ENCODE data around the gene CTNNA3. TPM values are rescaled to one million over a fixed set of nuclear protein-coding genes. Genes with fewer than 3 reads are reported as not detected.

The CTNNA3 gene
- total and polyA plus RNA-seq, 2 donors, result 2.0 to 26.1 TPM

GRCh38 chr10:66980246-66980815 lies 715.7 kb downstream of the CTNNA3 start:
- H3K36me3 ChIP-seq (ENCODE audit: insufficient read depth), result no peaks in the 10 kb centered on the region
- no peak overlapping the region for H3K4me3 ChIP-seq (ENCODE audit: low read depth, low read length)
- H3K27ac ChIP-seq (ENCODE audit: low read depth), result no peak overlapping the region
- 92% methylated on average over 4 of the region's 4 CpGs for WGBS
- no peak for DNase-seq (ENCODE audit: extremely low spot score)
- H3K4me1 ChIP-seq (ENCODE audit: insufficient read depth), result no peaks in the 10 kb centered on the region

GRCh38 chr10:66964946-66965345 lies 731.0 kb downstream of the CTNNA3 start:
- Histone ChIP-seq H3K36me3 (ENCODE audit: insufficient read depth) (no peaks in the 10 kb centered on the region), H3K4me1 (ENCODE audit: insufficient read depth) (no peaks in the 10 kb centered on the region), H3K4me3 (ENCODE audit: low read depth, low read length) (no peak overlapping the region), H3K27ac (ENCODE audit: low read depth) (no peak overlapping the region)
- WGBS, result 69% methylated on average over 4 of the region's 4 CpGs
- DNase-seq (ENCODE audit: extremely low spot score), result no peak

- Histone ChIP-seq H3K36me3 (ENCODE audit: insufficient read depth) (no peaks in the 10 kb centered on the region), H3K4me3 (ENCODE audit: low read depth, low read length) (no peak overlapping the region), H3K4me1 (ENCODE audit: insufficient read depth) (no peaks in the 10 kb centered on the region), H3K27ac (ENCODE audit: low read depth) (no peak overlapping the region)
- WGBS, result 40% methylated on average over 2 of the region's 2 CpGs
- no peak for DNase-seq (ENCODE audit: extremely low spot score)
These were observed 737.5 kb downstream of the CTNNA3 start for GRCh38 chr10:66958466-66958865.

GRCh38 chr10:66951896-66952295 lies 744.1 kb downstream of the CTNNA3 start:
- H3K36me3 ChIP-seq (ENCODE audit: insufficient read depth), result no peaks in the 10 kb centered on the region
- no peak for DNase-seq (ENCODE audit: extremely low spot score)
- 68% methylated on average over 2 of the region's 2 CpGs for WGBS
- H3K4me1 ChIP-seq (ENCODE audit: insufficient read depth), result no peaks in the 10 kb centered on the region
- no peak overlapping the region for H3K27ac ChIP-seq (ENCODE audit: low read depth)
- no peak overlapping the region for H3K4me3 ChIP-seq (ENCODE audit: low read depth, low read length)

GRCh38 chr10:66943590-66943989 lies 752.4 kb downstream of the CTNNA3 start:
- H3K36me3 ChIP-seq (ENCODE audit: insufficient read depth), result no peaks in the 10 kb centered on the region
- H3K27ac ChIP-seq (ENCODE audit: low read depth), result no peak overlapping the region
- DNase-seq (ENCODE audit: extremely low spot score), result no peak
- 94% methylated on average over 2 of the region's 2 CpGs for WGBS
- H3K4me3 ChIP-seq (ENCODE audit: low read depth, low read length), result no peak overlapping the region
- H3K4me1 ChIP-seq (ENCODE audit: insufficient read depth), result no peaks in the 10 kb centered on the region

- WGBS, result 93% methylated on average over 1 of the region's 1 CpG
- DNase-seq (ENCODE audit: extremely low spot score), result no peak
- Histone ChIP-seq H3K36me3 (ENCODE audit: insufficient read depth) (no peaks in the 10 kb centered on the region), H3K27ac (ENCODE audit: low read depth) (no peak overlapping the region), H3K4me3 (ENCODE audit: low read depth, low read length) (no peak overlapping the region), H3K4me1 (ENCODE audit: insufficient read depth) (no peaks in the 10 kb centered on the region)
These were observed 753.6 kb downstream of the CTNNA3 start for GRCh38 chr10:66942407-66942806.

GRCh38 chr10:66941491-66941890 lies 754.5 kb downstream of the CTNNA3 start:
- no peak overlapping the region for H3K27ac ChIP-seq (ENCODE audit: low read depth)
- no peak for DNase-seq (ENCODE audit: extremely low spot score)
- WGBS, result 30% methylated on average over 5 of the region's 5 CpGs

GRCh38 chr10:66940965-66941364 lies 755.0 kb downstream of the CTNNA3 start:
- Histone ChIP-seq H3K4me3 (ENCODE audit: low read depth, low read length) (no peak overlapping the region), H3K36me3 (ENCODE audit: insufficient read depth) (no peaks in the 10 kb centered on the region), H3K4me1 (ENCODE audit: insufficient read depth) (no peaks in the 10 kb centered on the region), H3K27ac (ENCODE audit: low read depth) (no peak overlapping the region)
- WGBS, result 21% methylated on average over 3 of the region's 3 CpGs
- no peak for DNase-seq (ENCODE audit: extremely low spot score)

More at GRCh38 chr10:66941491-66941890, 754.5 kb downstream of the CTNNA3 start:
- H3K4me1 ChIP-seq (ENCODE audit: insufficient read depth), result no peaks in the 10 kb centered on the region
- no peaks in the 10 kb centered on the region for H3K36me3 ChIP-seq (ENCODE audit: insufficient read depth)
- H3K4me3 ChIP-seq (ENCODE audit: low read depth, low read length), result no peak overlapping the region

GRCh38 chr10:66934711-66935110 lies 761.3 kb downstream of the CTNNA3 start:
- no peak overlapping the region for H3K27ac ChIP-seq (ENCODE audit: low read depth)
- H3K4me3 ChIP-seq (ENCODE audit: low read depth, low read length), result no peak overlapping the region
- no peak for DNase-seq (ENCODE audit: extremely low spot score)

GRCh38 chr10:66931949-66932343 lies 764.0 kb downstream of the CTNNA3 start:
- no peak overlapping the region for H3K27ac ChIP-seq (ENCODE audit: low read depth)
- H3K4me1 ChIP-seq (ENCODE audit: insufficient read depth), result no peaks in the 10 kb centered on the region
- no peak for DNase-seq (ENCODE audit: extremely low spot score)
- no peak overlapping the region for H3K4me3 ChIP-seq (ENCODE audit: low read depth, low read length)
- no peaks in the 10 kb centered on the region for H3K36me3 ChIP-seq (ENCODE audit: insufficient read depth)
- WGBS, result 45% methylated on average over 3 of the region's 3 CpGs

More at GRCh38 chr10:66934711-66935110, 761.3 kb downstream of the CTNNA3 start:
- no peaks in the 10 kb centered on the region for H3K4me1 ChIP-seq (ENCODE audit: insufficient read depth)
- no peaks in the 10 kb centered on the region for H3K36me3 ChIP-seq (ENCODE audit: insufficient read depth)

- peak; percentile 37 for DNase-seq (ENCODE audit: extremely low spot score)
- H3K27ac ChIP-seq (ENCODE audit: low read depth), result no peak overlapping the region
- H3K36me3 ChIP-seq (ENCODE audit: insufficient read depth), result no peaks in the 10 kb centered on the region
- 27% methylated on average over 5 of the region's 5 CpGs for WGBS
- no peaks in the 10 kb centered on the region for H3K4me1 ChIP-seq (ENCODE audit: insufficient read depth)
- H3K4me3 ChIP-seq (ENCODE audit: low read depth, low read length), result no peak overlapping the region
These were observed 764.6 kb downstream of the CTNNA3 start for GRCh38 chr10:66931340-66931948.

- DNase-seq (ENCODE audit: extremely low spot score), result no peak
- H3K4me3 ChIP-seq (ENCODE audit: low read depth, low read length), result no peak overlapping the region
- no peaks in the 10 kb centered on the region for H3K4me1 ChIP-seq (ENCODE audit: insufficient read depth)
- WGBS, result 67% methylated on average over 5 of the region's 5 CpGs
- no peaks in the 10 kb centered on the region for H3K36me3 ChIP-seq (ENCODE audit: insufficient read depth)
- no peak overlapping the region for H3K27ac ChIP-seq (ENCODE audit: low read depth)
These were observed 766.6 kb downstream of the CTNNA3 start for GRCh38 chr10:66929375-66929774.

- DNase-seq (ENCODE audit: extremely low spot score), result no peak
- 40% methylated on average over 3 of the region's 3 CpGs for WGBS
- H3K4me1 ChIP-seq (ENCODE audit: insufficient read depth), result no peaks in the 10 kb centered on the region
- H3K4me3 ChIP-seq (ENCODE audit: low read depth, low read length), result no peak overlapping the region
- no peaks in the 10 kb centered on the region for H3K36me3 ChIP-seq (ENCODE audit: insufficient read depth)
- no peak overlapping the region for H3K27ac ChIP-seq (ENCODE audit: low read depth)
These were observed 767.2 kb downstream of the CTNNA3 start for GRCh38 chr10:66928776-66929175.

- DNase-seq (ENCODE audit: extremely low spot score), result no peak
- WGBS, result 6% methylated on average over 30 of the region's 30 CpGs
These were observed 767.8 kb downstream of the CTNNA3 start for GRCh38 chr10:66927971-66928770.

More at GRCh38 chr10:66927971-66928770, 767.8 kb downstream of the CTNNA3 start:
- Histone ChIP-seq H3K27ac (ENCODE audit: low read depth) (no peak overlapping the region), H3K36me3 (ENCODE audit: insufficient read depth) (no peaks in the 10 kb centered on the region), H3K4me3 (ENCODE audit: low read depth, low read length) (no peak overlapping the region), H3K4me1 (ENCODE audit: insufficient read depth) (no peaks in the 10 kb centered on the region)

Data from urinary bladder (tissue), 4 donors.